Erythroblast (primary cell): ENCODE data around the gene CTNNA3.

Source experiments
- DNase-seq, 2 experiments: peaks; one replicate each; lab custom pipeline; 2025; lab: John Stamatoyannopoulos, UW
- GATA1 ChIP-seq: IDR thresholded peaks from 2 replicates; pipeline ENCODE4 v1.6.1; 2011; ENCODE audit warnings: low read depth, mild to moderate bottlenecking, control low read depth, low read length, moderate library complexity
- POLR2A ChIP-seq: IDR thresholded peaks from 2 replicates; pipeline ENCODE4 v1.6.1; 2011; ENCODE audit warnings: mild to moderate bottlenecking, low read length

Gene CTNNA3

DNA sequence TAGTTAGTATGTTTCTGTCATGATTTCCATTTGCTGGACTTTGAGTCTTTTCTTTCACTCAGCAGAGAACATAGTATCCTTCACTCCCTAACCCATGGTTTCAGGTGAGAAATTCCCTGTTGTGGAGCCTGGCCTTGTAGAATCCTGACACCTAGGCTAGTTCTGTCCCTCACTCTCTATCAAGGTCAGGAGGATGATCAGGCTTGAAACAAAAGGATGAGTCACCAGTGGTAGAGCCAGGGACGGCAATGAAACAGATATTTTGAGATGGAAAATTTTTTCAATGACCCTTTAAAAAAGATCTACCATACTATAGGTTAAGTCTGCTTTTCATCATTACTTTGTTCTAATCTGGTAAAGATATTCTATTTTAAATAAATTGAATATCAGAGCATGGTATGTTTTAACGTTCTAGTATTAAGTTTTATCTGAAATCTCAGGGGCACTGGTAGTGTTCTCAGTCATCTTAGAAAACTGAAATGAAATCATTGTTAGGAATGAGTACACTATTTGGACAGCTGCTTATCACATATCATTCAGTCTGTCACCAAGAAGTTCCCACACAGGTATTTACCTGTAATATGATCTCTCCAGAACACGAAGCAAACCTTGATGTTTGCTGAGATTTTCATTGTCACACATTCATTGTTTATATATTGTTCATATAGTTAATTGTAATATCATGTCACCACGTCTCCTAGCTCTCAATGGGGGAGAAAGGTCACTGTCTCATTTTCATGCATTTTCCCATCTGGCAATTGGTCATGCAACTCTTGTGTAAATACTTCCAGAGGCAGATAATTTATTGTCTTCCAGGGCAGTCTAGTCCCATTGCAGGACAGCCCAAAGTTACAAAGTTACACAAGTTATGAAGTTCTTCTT is 1070.0 kb downstream of the CTNNA3 start:
- no peak for DNase-seq
- TF ChIP-seq GATA1 (no peak), POLR2A (no peak)

DNA sequence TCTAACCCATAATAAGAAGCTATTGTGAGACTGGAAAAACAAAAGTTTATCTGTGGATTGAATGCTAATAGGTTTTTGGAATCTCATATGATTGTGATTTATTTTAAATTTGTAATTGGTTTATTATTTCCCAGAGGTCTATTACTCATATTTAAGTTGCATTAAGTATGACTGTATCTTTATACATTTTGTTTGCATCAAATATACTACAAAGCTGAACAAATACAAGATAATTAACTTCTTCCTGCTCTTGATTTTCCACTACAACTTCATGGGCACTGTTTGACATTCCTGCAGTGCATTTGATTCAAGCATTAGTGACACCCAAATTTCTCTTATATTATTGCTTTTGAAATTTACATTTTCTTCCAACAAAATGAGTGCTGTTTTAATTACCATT is 1073.9 kb downstream of the CTNNA3 start:
- DNase-seq, result no peak
- TF ChIP-seq GATA1 (no peak), POLR2A (no peak)

DNA sequence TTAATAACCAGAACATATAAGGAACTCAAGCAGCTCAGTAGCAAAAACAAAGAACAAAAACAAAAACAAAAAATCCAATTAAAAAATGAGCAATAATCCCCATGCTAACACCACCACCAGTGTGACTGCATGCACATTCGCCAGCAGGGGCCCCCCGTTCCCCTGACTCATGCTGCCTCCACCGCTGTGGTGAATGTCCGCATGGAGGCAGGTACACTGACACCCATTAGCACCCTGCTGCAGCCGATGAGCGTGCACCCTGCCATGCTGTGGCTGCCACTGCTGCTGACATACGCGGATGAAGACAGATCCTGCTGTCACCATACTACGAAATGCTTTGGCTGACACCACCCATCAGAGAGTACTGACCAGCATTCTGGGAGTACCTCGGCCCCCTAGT is 1091.8 kb downstream of the CTNNA3 start:
- TF ChIP-seq POLR2A (no peak), GATA1 (no peak)
- DNase-seq, result no peak

DNA sequence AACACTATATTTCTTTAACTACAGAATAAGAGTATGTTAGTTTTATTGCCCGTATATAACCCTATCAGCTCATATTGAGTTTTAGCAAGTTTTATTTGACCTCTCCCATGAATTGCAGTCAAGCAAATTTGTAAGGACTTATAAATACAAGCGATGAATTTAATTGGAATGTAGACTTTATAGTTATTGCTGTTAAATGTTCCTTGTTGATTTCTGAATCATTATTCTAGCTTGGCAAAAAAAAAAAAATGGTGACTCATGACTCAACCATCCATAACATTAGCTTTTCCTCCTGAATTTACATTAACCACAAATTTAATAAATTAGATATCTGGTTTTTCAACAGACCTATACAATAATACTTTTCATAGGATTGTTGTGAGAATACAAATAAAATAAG is 1104.1 kb downstream of the CTNNA3 start:
- TF ChIP-seq GATA1 (no peak), POLR2A (no peak)
- no peak for DNase-seq

DNA sequence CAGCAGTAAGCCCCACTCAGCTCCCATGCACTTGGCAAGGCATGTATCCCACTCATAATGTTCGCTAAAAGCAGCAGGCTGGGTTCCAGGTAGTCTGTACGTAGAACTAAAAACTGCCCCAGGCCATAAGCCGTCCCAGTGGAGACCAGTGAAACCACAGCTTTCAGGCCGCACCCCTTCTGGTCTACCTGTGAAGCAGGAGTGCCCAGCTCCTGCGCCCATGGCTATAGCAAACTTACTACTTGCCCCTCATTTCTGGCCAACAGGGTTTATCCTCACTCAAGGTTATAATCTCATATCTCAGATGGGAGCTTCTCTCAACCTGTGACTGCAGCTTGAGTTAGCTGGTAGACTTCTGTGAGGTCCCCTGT is 1108.3 kb downstream of the CTNNA3 start:
- TF ChIP-seq POLR2A (no peak), GATA1 (no peak)
- no peak for DNase-seq

DNA sequence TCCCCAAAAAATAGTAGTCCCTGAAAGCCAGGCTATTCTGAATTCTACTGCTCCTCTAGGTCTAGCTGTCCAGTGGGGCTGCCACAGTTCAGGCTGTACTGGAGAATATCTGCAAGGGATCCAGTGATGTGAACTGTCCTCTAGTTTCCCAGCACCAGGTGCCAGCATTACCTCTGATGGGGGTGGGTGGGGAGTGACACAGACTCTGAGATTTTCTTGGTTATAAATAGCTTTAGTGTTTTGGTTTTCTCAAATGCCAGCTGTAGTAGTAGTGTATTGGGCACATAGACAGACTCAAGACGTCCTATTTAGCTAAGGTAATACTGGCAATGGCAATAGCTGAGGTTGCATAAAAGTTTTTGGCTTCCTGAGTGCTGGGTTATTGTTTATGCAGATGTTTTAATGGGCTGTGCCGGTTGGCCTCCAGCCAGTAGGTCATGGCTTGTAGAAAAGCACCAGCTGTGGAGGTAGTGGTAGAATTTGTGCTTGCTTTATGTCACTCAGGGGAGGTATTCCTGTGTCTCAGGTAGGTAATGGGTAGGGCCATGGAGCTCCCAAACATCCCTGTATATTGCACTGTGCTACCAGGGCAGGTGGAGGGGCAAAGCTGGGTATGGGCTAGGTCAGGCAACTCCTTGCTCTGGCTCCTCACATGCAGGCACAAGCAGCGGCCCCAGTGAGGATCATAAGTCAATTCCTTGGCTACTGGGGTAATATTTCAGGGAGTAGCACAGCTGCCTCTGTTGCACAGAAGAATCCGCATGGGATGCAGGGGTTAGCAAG is 1108.9 kb downstream of the CTNNA3 start:
- no peak for DNase-seq

DNA sequence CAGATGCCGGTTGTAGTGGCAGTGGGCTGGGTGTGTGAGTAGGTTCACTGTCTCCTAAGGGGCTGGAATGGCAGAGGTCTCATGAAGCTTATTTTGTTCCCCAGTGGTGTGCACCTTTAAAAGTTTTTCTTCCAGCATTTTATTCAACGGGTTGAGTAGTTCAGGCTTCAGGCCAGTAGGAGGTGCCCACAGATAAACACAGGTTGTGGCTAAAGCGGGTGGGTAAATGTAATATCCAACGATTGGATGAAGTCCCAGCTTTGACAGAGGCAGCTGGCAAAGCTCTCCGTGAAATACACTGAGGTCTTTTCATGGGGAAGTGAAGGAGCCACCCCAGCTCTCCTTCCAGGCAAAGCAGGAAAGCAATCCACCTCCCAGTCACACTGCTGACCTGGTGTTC is 1109.9 kb downstream of the CTNNA3 start:
- TF ChIP-seq GATA1, result no peak
- TF ChIP-seq POLR2A, result no peak
- DNase-seq, result no peak

More for the DNA sequence above, 1108.9 kb downstream of the CTNNA3 start:
- TF ChIP-seq GATA1, result no peak
- TF ChIP-seq POLR2A, result no peak

DNA sequence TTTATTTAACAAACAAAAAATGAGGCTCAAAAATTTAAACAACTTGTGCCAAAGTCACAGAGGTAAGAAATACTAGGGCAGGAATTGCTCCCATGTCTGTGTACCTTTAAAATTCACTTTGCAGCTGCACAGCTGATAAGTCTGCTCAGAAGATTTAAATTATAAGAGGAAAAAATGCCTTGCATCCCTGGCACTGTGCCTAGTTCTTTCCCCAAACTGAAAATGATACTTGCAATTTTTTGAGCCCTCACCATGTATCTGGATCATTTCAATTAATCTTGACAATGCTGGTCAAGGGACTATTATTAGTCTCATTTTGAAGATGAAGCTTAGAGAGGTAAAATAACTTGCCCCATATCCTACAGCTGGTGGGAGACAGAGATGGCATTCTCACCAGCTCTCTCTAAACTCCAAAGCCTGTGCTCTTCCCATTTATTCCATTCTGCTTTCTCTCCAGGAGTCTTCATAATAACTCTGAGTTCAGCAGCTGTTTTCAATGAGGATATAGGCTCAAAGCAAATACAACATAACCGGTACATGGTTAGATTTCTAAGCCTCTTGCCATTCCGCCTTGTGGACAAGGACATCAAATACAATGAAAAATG is 1120.6 kb downstream of the CTNNA3 start:
- DNase-seq, result no peak
- no peak for TF ChIP-seq POLR2A
- TF ChIP-seq GATA1, result no peak

DNA sequence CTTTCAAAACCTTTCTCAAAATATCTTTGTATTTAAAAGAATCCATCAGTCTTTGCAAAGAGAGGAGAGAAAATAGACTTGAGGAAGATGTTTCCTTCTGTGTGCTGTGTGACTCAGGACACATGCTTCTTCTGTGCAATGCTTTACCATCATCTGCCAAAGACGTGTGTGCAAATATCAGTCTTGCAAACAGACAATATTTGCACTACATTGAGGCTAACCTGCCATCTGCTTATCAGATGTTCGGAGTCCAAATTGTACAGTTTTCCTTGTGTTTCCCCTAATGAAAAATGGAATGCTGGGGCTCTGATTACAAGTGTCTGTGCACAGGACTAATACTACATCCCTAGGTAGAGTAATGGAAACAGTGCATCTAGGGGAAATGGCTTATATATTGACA is 1123.3 kb downstream of the CTNNA3 start:
- no peak for DNase-seq
- TF ChIP-seq POLR2A (no peak), GATA1 (no peak)

DNA sequence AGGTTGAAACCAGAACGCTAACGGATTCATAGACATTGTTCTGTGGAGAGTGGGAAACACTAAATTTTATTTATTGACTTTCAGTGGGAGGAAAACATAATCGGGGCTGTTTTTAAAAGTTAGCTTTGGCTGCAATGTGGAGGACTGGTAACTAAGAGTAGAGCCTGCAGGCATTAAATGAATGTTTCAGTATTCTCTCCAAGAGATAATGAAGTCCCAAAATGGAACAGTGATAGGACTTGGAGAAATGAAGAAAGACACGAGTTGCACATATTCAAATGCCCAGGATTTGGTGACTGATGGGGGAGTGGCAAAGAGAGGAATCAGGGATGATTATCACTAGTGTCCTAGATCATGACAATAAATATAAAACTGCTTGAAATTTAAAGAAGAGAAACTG is 1130.0 kb downstream of the CTNNA3 start:
- TF ChIP-seq GATA1 (no peak), POLR2A (no peak)
- no peak for DNase-seq

DNA sequence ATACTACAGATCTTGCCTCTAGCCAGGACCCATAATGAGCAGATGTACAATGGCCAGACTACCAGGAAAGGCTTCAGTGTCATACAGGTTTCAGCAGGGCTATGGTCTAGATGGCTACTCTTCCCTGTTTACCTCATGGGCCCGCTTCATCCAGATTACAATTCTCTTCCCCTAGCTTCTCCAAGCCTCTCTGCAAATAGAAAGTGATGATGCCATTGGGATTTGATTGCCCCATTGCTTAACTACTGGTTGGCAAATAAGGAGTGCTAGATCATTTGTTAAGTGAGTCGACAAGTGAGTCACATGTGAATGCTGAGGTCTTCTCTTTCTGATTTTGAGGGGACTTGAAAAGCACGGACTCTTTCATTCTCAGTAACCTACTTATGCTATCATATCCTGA is 1131.7 kb downstream of the CTNNA3 start:
- no peak for DNase-seq
- TF ChIP-seq GATA1, result no peak
- TF ChIP-seq POLR2A, result no peak

DNA sequence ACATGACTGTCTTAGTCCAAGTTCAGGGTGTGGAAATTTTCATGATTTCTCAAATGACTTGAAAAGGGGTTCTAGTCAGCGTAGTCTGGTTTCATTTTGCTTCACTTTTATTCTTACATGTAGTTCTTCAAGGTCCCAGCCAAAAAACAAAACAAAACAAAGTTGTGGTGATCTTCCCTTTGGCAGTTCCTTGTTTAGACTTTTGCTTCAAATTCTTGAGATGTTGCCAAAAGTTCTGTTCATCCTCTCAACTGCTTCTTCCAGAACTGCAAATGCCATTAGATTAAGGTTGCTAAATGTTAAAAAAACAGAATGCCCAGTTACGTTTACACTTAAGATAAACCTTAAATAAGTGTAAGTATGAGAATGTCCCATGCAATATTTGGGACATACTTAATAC is 1140.9 kb downstream of the CTNNA3 start:
- DNase-seq, result no peak
- no peak for TF ChIP-seq POLR2A
- no peak for TF ChIP-seq GATA1

DNA sequence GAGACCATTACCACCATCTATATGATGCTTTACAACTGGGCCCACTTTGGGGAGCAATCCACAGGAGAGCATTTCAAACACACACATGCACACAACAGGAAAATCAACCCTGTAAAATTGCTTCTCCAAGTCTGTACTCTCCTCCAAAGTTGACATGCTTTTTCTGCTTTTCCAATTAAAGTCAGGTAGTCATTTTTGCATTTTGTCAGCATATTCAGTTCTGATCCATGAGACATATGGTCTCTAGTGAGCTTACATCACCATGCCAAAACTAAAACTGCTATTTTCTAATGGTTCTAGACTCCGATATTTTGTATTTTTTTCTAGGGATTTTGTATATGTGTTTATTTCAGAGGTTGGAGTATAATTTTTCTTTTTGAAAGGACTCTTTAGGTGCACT is 1143.7 kb downstream of the CTNNA3 start:
- DNase-seq, result no peak
- TF ChIP-seq GATA1 (no peak), POLR2A (no peak)

DNA sequence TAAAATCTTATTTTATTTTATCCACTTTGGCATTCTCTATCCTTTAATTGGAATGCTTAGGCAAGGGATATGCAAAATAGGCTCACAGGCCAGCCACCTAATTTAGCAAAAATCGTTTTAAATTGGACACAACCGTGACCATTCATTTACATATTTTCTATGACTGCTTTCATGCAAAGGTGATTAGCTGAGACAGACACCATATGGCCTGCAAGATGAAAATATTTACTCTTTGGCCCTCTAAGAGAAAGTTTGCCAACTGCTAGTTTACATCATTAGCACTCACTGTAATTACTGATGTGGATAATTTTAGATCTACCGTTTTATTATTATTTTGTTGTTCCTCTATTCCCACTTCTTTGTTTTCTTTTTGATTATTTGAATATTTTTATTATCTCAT is 1145.6 kb downstream of the CTNNA3 start:
- TF ChIP-seq POLR2A, result no peak
- no peak for TF ChIP-seq GATA1
- DNase-seq, result no peak

DNA sequence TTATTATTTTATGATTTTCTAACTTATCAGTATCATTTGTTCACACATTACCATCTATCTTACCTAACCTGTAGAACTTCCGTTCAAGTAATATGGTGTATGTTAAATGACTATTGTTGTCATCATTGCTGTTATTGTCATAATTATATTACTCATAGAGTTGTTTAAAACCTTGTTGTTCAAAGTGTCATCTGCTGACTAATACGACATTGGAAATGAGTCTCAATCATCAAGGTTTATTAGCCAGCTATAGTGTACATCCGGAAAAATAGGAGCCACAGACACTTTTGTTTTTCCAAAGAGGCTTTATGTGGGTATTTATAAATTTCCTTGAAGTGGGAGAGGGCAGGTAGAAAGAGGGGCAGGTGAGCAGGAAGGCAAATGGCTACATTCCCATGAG is 1157.1 kb downstream of the CTNNA3 start:
- TF ChIP-seq POLR2A (no peak), GATA1 (no peak)
- DNase-seq, result no peak
